HFFc6 (cell line): Measurements from ENCODE around the gene MAB21L4. TPM values are rescaled to one million over a fixed set of nuclear protein-coding genes. Genes with fewer than 3 reads are reported as not detected.

Source experiments
- DNase-seq: peaks from one replicate; pipeline ENCODE4 v3.0.0-alpha.2; 2018
- H3K27ac Mint-ChIP-seq: 2 replicates; pipeline ENCODE4 v1.8.0; 2020; ENCODE audit warnings: mild to moderate bottlenecking, mixed read lengths
- H3K27me3 Mint-ChIP-seq: 2 replicates; pipeline ENCODE4 v1.8.0; 2021; ENCODE audit warnings: mild to moderate bottlenecking, moderate library complexity, mixed read lengths; ENCODE audit not compliant: insufficient read depth
- H3K36me3 Mint-ChIP-seq: 2 replicates; pipeline ENCODE4 v1.8.0; 2021; ENCODE audit warnings: low read depth, mixed read lengths
- H3K4me1 Mint-ChIP-seq: 2 replicates; pipeline ENCODE4 v1.8.0; 2020; ENCODE audit warnings: low read depth, mixed read lengths
- H3K4me3 Mint-ChIP-seq: 2 replicates; pipeline ENCODE4 v1.8.0; 2020; ENCODE audit warnings: mild to moderate bottlenecking, moderate library complexity, mixed read lengths
- H3K9me3 Mint-ChIP-seq: 2 replicates; pipeline ENCODE4 v1.8.0; 2020; ENCODE audit warnings: mild to moderate bottlenecking, mixed read lengths
- CTCF ChIP-seq: fragments of 200-600 bp; sonication (generic); IDR thresholded peaks from 2 replicates; pipeline ENCODE4 v1.5.0; 2021; ENCODE audit warnings: antibody characterized with exemption, mild to moderate bottlenecking
- long read RNA-seq: library from polyadenylated mRNA; unstranded; transcript quantifications from one replicate; pipeline ENCODE4 v2.0.0, GENCODE V29; 2019
- total RNA-seq, 6 experiments: library from RNA; stranded (reverse); fragmentation: NEBNext Ultra II Directional; extraction: Animal tissue kit (Norgen Biotek cat#: 25700); gene quantifications; 2 replicates in 1 of 6; 3 replicates in 5 of 6; pipeline ENCODE4 v1.2.3, GENCODE V29; 2021

MAB21L4 gene
- total RNA-seq: not detected
- long read RNA-seq: 0 reads

- no peak for DNase-seq
- TF ChIP-seq CTCF: no peak
- peaks cover 5% of the 10 kb centered on the region for H3K27me3 Mint-ChIP-seq
- no peak within 1 kb of the TSS for H3K4me3 Mint-ChIP-seq
- H3K36me3 Mint-ChIP-seq: no peaks in the 10 kb centered on the region
- no peaks in the 10 kb centered on the region for H3K4me1 Mint-ChIP-seq
- H3K9me3 Mint-ChIP-seq: no peaks in the 10 kb centered on the region
- no peak within 1 kb of the TSS for H3K27ac Mint-ChIP-seq
Measured at GRCh38 chr2:240895656-240896388, at the start of gene MAB21L4. Gene MAB21L4, minus strand, starts transcription at chr2:240896156. Its CDS starts 159 bp downstream, at chr2:240895997.

DNA sequence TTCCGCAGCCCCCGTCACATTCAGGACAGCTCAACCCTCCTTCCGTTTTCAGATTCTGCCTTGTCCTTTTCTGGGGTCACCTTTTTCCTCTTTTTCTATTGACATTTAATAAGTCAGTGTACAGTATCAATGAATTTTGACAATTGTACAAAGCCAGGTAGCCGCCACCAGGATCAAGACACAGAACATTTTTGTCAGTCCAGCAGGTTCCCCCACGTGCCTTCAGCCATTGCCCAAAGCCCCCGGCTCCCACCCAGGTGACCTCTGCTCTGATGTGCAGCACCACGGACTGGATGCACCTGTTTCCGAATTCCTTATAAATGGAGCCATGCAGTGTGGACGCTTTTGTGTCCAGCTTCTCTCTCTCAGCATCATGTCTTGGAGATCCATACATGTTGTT is 40.1 kb upstream of the MAB21L4 start:
- DNase-seq: no peak
- Mint-ChIP-seq H3K9me3 (peaks cover 12% of the 10 kb centered on the region; the same call in 1 of the 2 replicates), H3K27me3 (peaks cover 16% of the 10 kb centered on the region), H3K4me3 (no peak overlapping the region), H3K27ac (no peak overlapping the region), H3K4me1 (no peaks in the 10 kb centered on the region), H3K36me3 (no peaks in the 10 kb centered on the region)
- no peak for TF ChIP-seq CTCF

- Mint-ChIP-seq H3K9me3 (peaks cover 12% of the 10 kb centered on the region; the same call in 1 of the 2 replicates), H3K27ac (no peak overlapping the region), H3K4me1 (no peaks in the 10 kb centered on the region), H3K36me3 (no peaks in the 10 kb centered on the region), H3K4me3 (no peak overlapping the region), H3K27me3 (peaks cover 13% of the 10 kb centered on the region)
- DNase-seq: no peak
- no peak for TF ChIP-seq CTCF
Measured at GRCh38 chr2:240935103-240935876, 39.3 kb upstream of the MAB21L4 start.

DNA sequence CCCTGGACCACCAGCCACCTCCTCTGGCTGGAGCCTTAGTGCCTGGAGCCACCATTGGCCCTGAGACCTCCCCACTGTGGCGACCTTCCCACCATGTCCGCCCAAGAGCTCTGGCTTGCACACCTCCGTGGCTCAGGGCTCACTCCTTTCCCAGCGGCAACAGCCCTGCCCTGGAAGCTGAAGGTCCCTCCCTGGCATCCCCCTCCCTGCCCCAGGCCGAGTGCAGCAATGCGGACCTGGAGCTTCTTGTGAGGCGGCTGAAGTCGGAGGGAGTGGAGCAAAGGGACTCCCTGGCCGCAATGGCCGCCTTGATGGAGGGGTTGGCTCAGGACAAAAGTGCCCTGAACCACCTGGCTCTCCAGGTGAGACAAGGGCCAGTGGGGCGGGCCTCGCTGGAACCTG is 38.7 kb upstream of the MAB21L4 start:
- Mint-ChIP-seq H3K4me1 (no peaks in the 10 kb centered on the region), H3K27ac (no peak overlapping the region), H3K36me3 (no peaks in the 10 kb centered on the region), H3K27me3 (peaks cover 11% of the 10 kb centered on the region), H3K9me3 (peaks cover 12% of the 10 kb centered on the region; the same call in 1 of the 2 replicates), H3K4me3 (no peak overlapping the region)
- TF ChIP-seq CTCF: no peak
- DNase-seq: no peak

GRCh38 chr2:240933966-240934700 is 38.2 kb upstream of the MAB21L4 start:
- DNase-seq: no peak
- peaks cover 11% of the 10 kb centered on the region for H3K27me3 Mint-ChIP-seq
- peaks cover 12% of the 10 kb centered on the region; the same call in 1 of the 2 replicates for H3K9me3 Mint-ChIP-seq
- H3K36me3 Mint-ChIP-seq: no peaks in the 10 kb centered on the region
- H3K4me3 Mint-ChIP-seq: no peak overlapping the region
- H3K4me1 Mint-ChIP-seq: no peaks in the 10 kb centered on the region
- no peak overlapping the region for H3K27ac Mint-ChIP-seq
- no peak for TF ChIP-seq CTCF
